ENCODE results near the gene NKX3-2.

Gene NKX3-2

GRCh38 chr4:13531625-13531998 is 12.7 kb downstream of the NKX3-2 start:
- H3K4me3 ChIP-seq (ENCODE audit: low read depth, low read length), result no peak overlapping the region
- DNase-seq (ENCODE audit: low read depth), result no peak
- TF ChIP-seq, protein P1, sequence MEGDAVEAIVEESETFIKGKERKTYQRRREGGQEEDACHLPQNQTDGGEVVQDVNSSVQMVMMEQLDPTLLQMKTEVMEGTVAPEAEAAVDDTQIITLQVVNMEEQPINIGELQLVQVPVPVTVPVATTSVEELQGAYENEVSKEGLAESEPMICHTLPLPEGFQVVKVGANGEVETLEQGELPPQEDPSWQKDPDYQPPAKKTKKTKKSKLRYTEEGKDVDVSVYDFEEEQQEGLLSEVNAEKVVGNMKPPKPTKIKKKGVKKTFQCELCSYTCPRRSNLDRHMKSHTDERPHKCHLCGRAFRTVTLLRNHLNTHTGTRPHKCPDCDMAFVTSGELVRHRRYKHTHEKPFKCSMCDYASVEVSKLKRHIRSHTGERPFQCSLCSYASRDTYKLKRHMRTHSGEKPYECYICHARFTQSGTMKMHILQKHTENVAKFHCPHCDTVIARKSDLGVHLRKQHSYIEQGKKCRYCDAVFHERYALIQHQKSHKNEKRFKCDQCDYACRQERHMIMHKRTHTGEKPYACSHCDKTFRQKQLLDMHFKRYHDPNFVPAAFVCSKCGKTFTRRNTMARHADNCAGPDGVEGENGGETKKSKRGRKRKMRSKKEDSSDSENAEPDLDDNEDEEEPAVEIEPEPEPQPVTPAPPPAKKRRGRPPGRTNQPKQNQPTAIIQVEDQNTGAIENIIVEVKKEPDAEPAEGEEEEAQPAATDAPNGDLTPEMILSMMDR (IDR thresholded peaks at IDR 0.05; ENCODE audit: control insufficient read depth, extremely low read depth, insufficient read depth), result no peak

DNA sequence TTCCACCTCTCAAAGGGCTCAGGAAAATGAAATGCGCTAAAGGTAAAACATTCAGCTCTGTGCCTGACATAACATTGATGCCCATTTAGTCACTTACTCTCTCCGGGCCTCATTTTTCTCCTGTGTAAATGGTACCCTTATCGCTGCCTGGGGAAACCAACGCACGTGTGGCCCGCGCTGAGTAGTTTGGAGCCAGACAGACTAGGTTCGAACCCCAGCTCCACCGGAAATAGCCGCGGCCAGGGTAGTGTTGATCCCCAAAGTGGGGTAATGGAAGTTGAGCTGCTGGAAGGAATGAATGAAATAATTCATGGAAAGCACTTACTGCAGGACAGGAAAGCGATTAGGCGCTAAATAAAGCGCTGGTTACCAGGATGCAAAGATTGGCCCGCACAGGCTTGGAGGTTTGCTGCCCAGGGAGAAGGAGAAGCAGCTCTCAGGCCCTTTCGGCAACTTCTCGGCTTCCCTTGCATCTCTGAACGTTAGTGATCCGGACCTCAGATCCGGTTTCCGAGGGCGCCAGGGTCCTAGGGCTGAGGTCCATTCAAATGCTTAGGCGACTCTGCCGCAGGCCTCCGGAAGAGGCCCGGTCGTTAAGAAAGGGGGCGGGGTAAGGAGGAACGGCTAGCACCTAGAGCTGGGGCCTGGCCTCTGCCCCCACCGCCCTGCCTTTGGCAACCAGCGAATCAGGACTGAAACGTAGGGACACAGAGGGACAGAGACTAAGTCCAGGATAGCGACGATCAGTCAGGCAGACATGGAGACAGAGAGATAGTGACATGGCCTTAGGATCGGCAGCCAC is 13.3 kb downstream of the NKX3-2 start:
- DNase-seq (ENCODE audit: low read depth), result no peak
- no peak overlapping the region for H3K4me3 ChIP-seq (ENCODE audit: low read depth, low read length)
- TF ChIP-seq, protein P1 (IDR thresholded peaks at IDR 0.05; ENCODE audit: control insufficient read depth, extremely low read depth, insufficient read depth), result no peak

- DNase-seq (ENCODE audit: low read depth), result no peak
- TF ChIP-seq, protein P1 (IDR thresholded peaks at IDR 0.05; ENCODE audit: control insufficient read depth, extremely low read depth, insufficient read depth), result no peak
- no peak overlapping the region for H3K4me3 ChIP-seq (ENCODE audit: low read depth, low read length)
These were observed 15.0 kb downstream of the NKX3-2 start for GRCh38 chr4:13529128-13529919.

- H3K4me3 ChIP-seq (ENCODE audit: low read depth, low read length), result no peak overlapping the region
- TF ChIP-seq, protein P1 (IDR thresholded peaks at IDR 0.05; ENCODE audit: control insufficient read depth, extremely low read depth, insufficient read depth), result no peak
- no peak for DNase-seq (ENCODE audit: low read depth)
These were observed 15.5 kb downstream of the NKX3-2 start for GRCh38 chr4:13528821-13529127.

GRCh38 chr4:13527981-13528820 is 16.1 kb downstream of the NKX3-2 start:
- TF ChIP-seq, protein P1 (IDR thresholded peaks at IDR 0.05; ENCODE audit: control insufficient read depth, extremely low read depth, insufficient read depth), result no peak
- H3K4me3 ChIP-seq (ENCODE audit: low read depth, low read length), result no peak overlapping the region
- no peak for DNase-seq (ENCODE audit: low read depth)

GRCh38 chr4:13527192-13527980 is 16.9 kb downstream of the NKX3-2 start:
- H3K4me3 ChIP-seq (ENCODE audit: low read depth, low read length), result no peak overlapping the region
- TF ChIP-seq, protein P1 (IDR thresholded peaks at IDR 0.05; ENCODE audit: control insufficient read depth, extremely low read depth, insufficient read depth), result no peak
- no peak for DNase-seq (ENCODE audit: low read depth)
